Natural killer cell (primary cell): ENCODE measurements around the gene ZNF3. TPM values are rescaled to one million over a fixed set of nuclear protein-coding genes. Genes with fewer than 3 reads are reported as not detected.
A peak's percentile ranks its signal among the peaks of the same experiment; 100 is the strongest.

ENCODE experiments used
- ATAC-seq, 3 donors: fragments of 150-1000 bp in 2 of 3; fragments of 200-7000 bp in 1 of 3; cut with Tn5 transposase; 1 replicate in 1 of 3; 2 replicates in 2 of 3; pipeline ENCODE4 v1.10.0; 2021; ENCODE audit warnings: mild to moderate bottlenecking in 2 of 3, moderate library complexity in 2 of 3
- DNase-seq, 2 donors: peaks; one replicate each; pipeline versions ENCODE4 v3.0.0 to v3.0.0-alpha.2; 2013 to 2021; ENCODE audit warnings: mixed read lengths in 1 of 2
- H3K27ac ChIP-seq: one replicate; pipeline ENCODE4 v1.5.1; 2013; ENCODE audit warnings: mild to moderate bottlenecking, low read length
- H3K27me3 ChIP-seq: one replicate; pipeline ENCODE4 v1.6.1; 2013; ENCODE audit warnings: low read length; ENCODE audit not compliant: control insufficient read depth, insufficient read depth
- H3K36me3 ChIP-seq: one replicate; pipeline ENCODE4 v1.6.1; 2013; ENCODE audit warnings: low read length; ENCODE audit not compliant: control insufficient read depth, insufficient read depth
- H3K4me1 ChIP-seq: one replicate; pipeline ENCODE4 v1.6.1; 2013; ENCODE audit warnings: low read length; ENCODE audit not compliant: control insufficient read depth, insufficient read depth
- H3K4me3 ChIP-seq: one replicate; pipeline ENCODE4 v1.5.1; 2013; ENCODE audit warnings: low read length
- H3K9me3 ChIP-seq: one replicate; pipeline ENCODE4 v1.6.1; 2013; ENCODE audit warnings: low read length; ENCODE audit not compliant: control insufficient read depth, insufficient read depth
- H3K27ac Mint-ChIP-seq, 2 donors: one replicate each; pipeline ENCODE4 v1.8.0; 2022; ENCODE audit warnings: mild to moderate bottlenecking in 2 of 2, mixed read lengths in 2 of 2, moderate library complexity in 1 of 2
- H3K27me3 Mint-ChIP-seq, 2 donors: one replicate each; pipeline ENCODE4 v1.8.0; 2022; ENCODE audit warnings: low read depth in 2 of 2, mixed read lengths in 2 of 2
- H3K36me3 Mint-ChIP-seq: one replicate; pipeline ENCODE4 v1.8.0; 2022; ENCODE audit warnings: mixed read lengths
- H3K4me1 Mint-ChIP-seq, 2 donors: one replicate each; pipeline ENCODE4 v1.8.0; 2022; ENCODE audit warnings: mixed read lengths in 2 of 2
- H3K4me3 Mint-ChIP-seq: one replicate; pipeline ENCODE4 v1.8.0; 2022; ENCODE audit warnings: mild to moderate bottlenecking, moderate library complexity, mixed read lengths
- H3K9me3 Mint-ChIP-seq, 2 donors: one replicate each; pipeline ENCODE4 v1.8.0; 2022; ENCODE audit warnings: mixed read lengths in 2 of 2
- WGBS: methylation state at CpG from one replicate; pipeline ENCODE4 v1.1.7; 2013; ENCODE audit warnings: missing lambda C conversion rate; ENCODE audit not compliant: insufficient coverage; 5-methylcytosine and 5-hydroxymethylcytosine counted together
- intact Hi-C: fragments of 100-400 bp; cut with micrococcal nuclease; formaldehyde crosslinking; loops from one replicate; pipeline ENCODE4 v1.14.2; 2022
- total RNA-seq, 4 donors: library from RNA; stranded (reverse); fragments of 120-200 nt in 1 of 4; gene quantifications; one replicate each; pipeline versions ENCODE4 v1.2.3 to v1.2.4, GENCODE V29; 2013 to 2022
- TF ChIP-seq, protein P1 (sequence below): fragments of 200-600 bp; IDR thresholded peaks from one replicate; pipeline ENCODE4 v1.8.0; 2022; ENCODE audit warnings: antibody characterized with exemption

The ZNF3 gene
- total RNA-seq, 3 donors from 2014 or later (not counting 1 experiment from before 2014, with no cell fraction given) = 37.8 to 51.6 (median 49.0) TPM

DNA sequence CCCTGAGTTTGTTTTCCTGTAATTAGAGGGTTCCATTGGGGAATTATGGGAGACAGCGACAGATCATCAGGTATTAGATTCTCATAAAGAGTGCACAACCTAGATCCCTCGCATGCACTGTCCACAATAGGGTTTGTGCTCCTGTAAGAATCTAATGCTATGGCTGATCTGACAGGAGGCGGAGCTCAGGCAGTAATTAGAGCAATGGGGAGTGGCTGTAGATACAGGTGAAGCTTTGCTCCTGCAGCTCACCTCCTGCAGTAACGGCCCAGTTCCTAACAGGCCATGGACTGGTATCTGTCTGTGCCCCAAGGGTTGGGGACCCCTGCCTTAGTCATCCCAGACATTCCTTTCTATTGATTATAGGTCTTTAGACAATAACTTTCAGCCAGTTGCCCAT lies 32.8 kb downstream of the ZNF3 start:
- Mint-ChIP-seq H3K9me3 (no peaks in the 10 kb centered on the region), H3K27me3 (no peaks in the 10 kb centered on the region), H3K4me3 (peak overlapping the region; percentile 55), H3K27ac (peak overlapping the region; percentile 89 to 92), H3K36me3 (no peaks in the 10 kb centered on the region), H3K4me1 (peaks cover 15 to 20% of the 10 kb centered on the region in 2 donors)
- ATAC-seq = no peak
- Histone ChIP-seq H3K36me3 (no peaks in the 10 kb centered on the region), H3K27ac (no peak overlapping the region), H3K27me3 (no peaks in the 10 kb centered on the region), H3K4me3 (no peak overlapping the region), H3K9me3 (no peaks in the 10 kb centered on the region), H3K4me1 (peaks cover 17% of the 10 kb centered on the region)
- no peak for DNase-seq
- 97% methylated on average over 4 of the region's 4 CpGs for WGBS
- TF ChIP-seq, protein P1, sequence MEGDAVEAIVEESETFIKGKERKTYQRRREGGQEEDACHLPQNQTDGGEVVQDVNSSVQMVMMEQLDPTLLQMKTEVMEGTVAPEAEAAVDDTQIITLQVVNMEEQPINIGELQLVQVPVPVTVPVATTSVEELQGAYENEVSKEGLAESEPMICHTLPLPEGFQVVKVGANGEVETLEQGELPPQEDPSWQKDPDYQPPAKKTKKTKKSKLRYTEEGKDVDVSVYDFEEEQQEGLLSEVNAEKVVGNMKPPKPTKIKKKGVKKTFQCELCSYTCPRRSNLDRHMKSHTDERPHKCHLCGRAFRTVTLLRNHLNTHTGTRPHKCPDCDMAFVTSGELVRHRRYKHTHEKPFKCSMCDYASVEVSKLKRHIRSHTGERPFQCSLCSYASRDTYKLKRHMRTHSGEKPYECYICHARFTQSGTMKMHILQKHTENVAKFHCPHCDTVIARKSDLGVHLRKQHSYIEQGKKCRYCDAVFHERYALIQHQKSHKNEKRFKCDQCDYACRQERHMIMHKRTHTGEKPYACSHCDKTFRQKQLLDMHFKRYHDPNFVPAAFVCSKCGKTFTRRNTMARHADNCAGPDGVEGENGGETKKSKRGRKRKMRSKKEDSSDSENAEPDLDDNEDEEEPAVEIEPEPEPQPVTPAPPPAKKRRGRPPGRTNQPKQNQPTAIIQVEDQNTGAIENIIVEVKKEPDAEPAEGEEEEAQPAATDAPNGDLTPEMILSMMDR = no peak
- intact Hi-C loops = loop anchor here (1.0 to 5.0 kb wide), 2 partner anchors 34 to 52 kb away; partner anchors contain the start of gene ZNF3

DNA sequence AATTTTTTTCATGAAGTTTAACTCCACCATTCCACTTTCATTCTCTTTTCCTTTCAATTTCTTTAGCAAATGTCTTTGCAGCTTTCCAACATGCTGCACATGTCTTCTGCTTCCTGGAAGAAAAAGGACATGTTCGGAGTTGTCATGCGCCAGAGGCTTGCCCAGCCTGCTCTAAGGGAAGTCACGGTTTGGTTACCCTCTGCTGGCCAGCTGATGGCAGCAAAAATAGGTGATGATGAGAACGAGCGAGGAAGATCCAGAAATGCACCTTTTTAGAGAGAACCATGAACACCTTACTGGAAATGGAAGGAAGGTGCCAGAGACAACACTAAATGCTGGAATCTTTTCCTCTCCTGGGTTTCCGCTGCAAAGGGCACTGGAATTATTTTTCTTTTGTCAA lies 36.8 kb downstream of the ZNF3 start:
- no peak overlapping the region for H3K4me3 ChIP-seq
- Mint-ChIP-seq H3K27me3 (no peaks in the 10 kb centered on the region), H3K4me3 (peak overlapping the region; percentile 69), H3K27ac (peak overlapping the region in 1 of 2 donors; percentile 42), H3K4me1 (peaks cover 11 to 16% of the 10 kb centered on the region in 2 donors), H3K9me3 (no peaks in the 10 kb centered on the region), H3K36me3 (no peaks in the 10 kb centered on the region)
- no peaks in the 10 kb centered on the region for H3K9me3 ChIP-seq
- 19% methylated on average over 6 of the region's 6 CpGs for WGBS
- peak in 1 of 2 donors; percentile 43 for DNase-seq
- H3K27me3 ChIP-seq = no peaks in the 10 kb centered on the region
- ATAC-seq = peak in 1 of 3 donors; percentile 38
- H3K27ac ChIP-seq = no peak overlapping the region
- peaks cover 13% of the 10 kb centered on the region for H3K4me1 ChIP-seq
- intact Hi-C loops = loop anchor here (5.0 kb wide), 2 partner anchors 38 to 52 kb away; partner anchors contain the start of gene ZNF3
- TF ChIP-seq, protein P1 = no peak
- no peaks in the 10 kb centered on the region for H3K36me3 ChIP-seq

DNA sequence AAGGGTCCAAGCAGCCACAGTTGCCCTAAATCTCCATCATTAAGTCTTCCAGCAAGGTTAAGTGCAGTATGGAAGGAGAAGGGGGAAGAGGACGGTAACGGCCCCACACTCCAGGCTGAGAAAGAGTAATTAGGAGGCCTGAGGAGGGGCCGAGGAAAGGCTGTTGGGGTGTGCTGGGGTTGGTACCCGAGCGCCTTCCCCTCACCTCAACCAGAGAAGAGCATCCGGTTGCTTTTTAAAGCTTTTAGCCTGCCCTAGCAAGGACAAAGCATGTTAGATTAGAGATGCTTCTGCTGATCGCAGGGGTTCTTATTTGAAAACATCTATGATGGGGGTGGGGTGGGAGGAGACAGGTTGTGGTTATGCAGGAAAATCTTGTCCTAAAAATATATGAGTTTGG lies 40.9 kb downstream of the ZNF3 start:
- no peak for DNase-seq
- H3K4me3 Mint-ChIP-seq = no peak overlapping the region
- no peaks in the 10 kb centered on the region for H3K36me3 Mint-ChIP-seq
- H3K27me3 Mint-ChIP-seq = no peaks in the 10 kb centered on the region
- 7% methylated on average over 7 of the region's 7 CpGs for WGBS
- Histone ChIP-seq H3K9me3 (no peaks in the 10 kb centered on the region), H3K36me3 (peaks cover 10% of the 10 kb centered on the region), H3K4me3 (no peak overlapping the region), H3K4me1 (peaks cover 8% of the 10 kb centered on the region), H3K27me3 (no peaks in the 10 kb centered on the region), H3K27ac (no peak overlapping the region)
- intact Hi-C loops = loop anchor here (5.0 kb wide), 1 partner anchor 48 kb away; no protein-coding TSS in a partner anchor
- H3K9me3 Mint-ChIP-seq = no peaks in the 10 kb centered on the region
- peaks cover 11 to 16% of the 10 kb centered on the region in 2 donors for H3K4me1 Mint-ChIP-seq
- TF ChIP-seq, protein P1 = no peak
- peak overlapping the region in 1 of 2 donors; percentile 61 for H3K27ac Mint-ChIP-seq
- ATAC-seq = peak in 2 of 3 donors; percentile 31 to 54

DNA sequence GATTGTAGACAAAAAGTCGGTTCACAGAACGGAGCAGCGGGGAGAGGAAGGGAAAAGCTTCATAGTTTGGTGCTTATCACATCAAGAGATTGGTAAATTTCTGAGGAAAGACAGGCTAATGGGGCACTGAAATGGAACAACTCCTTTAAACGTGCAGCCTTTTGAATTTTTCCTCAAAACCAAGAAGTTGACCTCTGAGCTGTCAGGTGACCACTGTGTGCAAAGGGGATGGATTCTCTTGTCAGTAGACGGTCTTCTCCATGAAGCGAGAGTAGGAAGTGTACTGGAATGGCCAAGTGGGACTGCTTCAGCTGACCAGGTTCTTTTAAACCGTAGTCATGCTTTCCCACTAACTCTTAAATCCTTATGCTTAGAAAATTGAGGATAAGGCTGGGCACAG lies 43.2 kb downstream of the ZNF3 start:
- H3K4me3 ChIP-seq = no peak overlapping the region
- no peak overlapping the region for H3K4me3 Mint-ChIP-seq
- ATAC-seq = no peak
- no peaks in the 10 kb centered on the region for H3K27me3 Mint-ChIP-seq
- no peaks in the 10 kb centered on the region for H3K9me3 Mint-ChIP-seq
- TF ChIP-seq, protein P1 = no peak
- H3K36me3 Mint-ChIP-seq = peaks cover 17% of the 10 kb centered on the region
- no peak for DNase-seq
- WGBS = 98% methylated on average over 7 of the region's 7 CpGs
- no peaks in the 10 kb centered on the region for H3K27me3 ChIP-seq
- intact Hi-C loops = no loop called here
- H3K4me1 ChIP-seq = peaks cover 4% of the 10 kb centered on the region
- H3K4me1 Mint-ChIP-seq = peaks cover 6 to 11% of the 10 kb centered on the region in 2 donors
- no peak overlapping the region for H3K27ac Mint-ChIP-seq
- H3K27ac ChIP-seq = no peak overlapping the region
- H3K9me3 ChIP-seq = no peaks in the 10 kb centered on the region
- H3K36me3 ChIP-seq = peaks cover 32% of the 10 kb centered on the region
